Testis (tissue), 2 donors: ENCODE data around the gene TRMT44.

Source experiments
- CTCF ChIP-seq, 3 experiments: fragments of 450-650 bp in 2 of 3; fragments of 200-600 bp in 1 of 3; sonication (generic) in 1 of 3; IDR thresholded peaks; one replicate each; pipeline ENCODE4 v1.5.1; 2016 to 2019; ENCODE audit warnings: antibody characterized with exemption in 3 of 3, mild to moderate bottlenecking in 2 of 3, moderate library complexity in 1 of 3
- POLR2A ChIP-seq: fragments of 450-650 bp; IDR thresholded peaks from one replicate; pipeline ENCODE4 v1.6.1; 2017; ENCODE audit warnings: antibody characterized with exemption, mild to moderate bottlenecking, moderate library complexity

- TF ChIP-seq CTCF (IDR thresholded peaks at IDR 0.05) (no peak), POLR2A (no peak)
Observed at GRCh38 chr4:8509311-8509950, 68.9 kb downstream of the TRMT44 start.
